ENCODE results near the gene PLCXD1.

- TF ChIP-seq CTCF (IDR thresholded peaks at IDR 0.05) = no peak
- no peak for TF ChIP-seq POLR2A (IDR thresholded peaks at IDR 0.05; ENCODE audit: low read depth)
These were observed 23.4 kb upstream of the PLCXD1 start for GRCh38 chrX:257681-258289.
